ENCODE results near the gene NOXA1. TPM values are rescaled to one million over a fixed set of nuclear protein-coding genes. Genes with fewer than 3 reads are reported as not detected.

The NOXA1 gene
- total and polyA plus RNA-seq, 9 of the 15 experiments (the other 6 are each of a cell fraction or from before 2014, with no cell fraction given): 0.07 to 1.2 (median 0.20) TPM; not detected in 4

DNA sequence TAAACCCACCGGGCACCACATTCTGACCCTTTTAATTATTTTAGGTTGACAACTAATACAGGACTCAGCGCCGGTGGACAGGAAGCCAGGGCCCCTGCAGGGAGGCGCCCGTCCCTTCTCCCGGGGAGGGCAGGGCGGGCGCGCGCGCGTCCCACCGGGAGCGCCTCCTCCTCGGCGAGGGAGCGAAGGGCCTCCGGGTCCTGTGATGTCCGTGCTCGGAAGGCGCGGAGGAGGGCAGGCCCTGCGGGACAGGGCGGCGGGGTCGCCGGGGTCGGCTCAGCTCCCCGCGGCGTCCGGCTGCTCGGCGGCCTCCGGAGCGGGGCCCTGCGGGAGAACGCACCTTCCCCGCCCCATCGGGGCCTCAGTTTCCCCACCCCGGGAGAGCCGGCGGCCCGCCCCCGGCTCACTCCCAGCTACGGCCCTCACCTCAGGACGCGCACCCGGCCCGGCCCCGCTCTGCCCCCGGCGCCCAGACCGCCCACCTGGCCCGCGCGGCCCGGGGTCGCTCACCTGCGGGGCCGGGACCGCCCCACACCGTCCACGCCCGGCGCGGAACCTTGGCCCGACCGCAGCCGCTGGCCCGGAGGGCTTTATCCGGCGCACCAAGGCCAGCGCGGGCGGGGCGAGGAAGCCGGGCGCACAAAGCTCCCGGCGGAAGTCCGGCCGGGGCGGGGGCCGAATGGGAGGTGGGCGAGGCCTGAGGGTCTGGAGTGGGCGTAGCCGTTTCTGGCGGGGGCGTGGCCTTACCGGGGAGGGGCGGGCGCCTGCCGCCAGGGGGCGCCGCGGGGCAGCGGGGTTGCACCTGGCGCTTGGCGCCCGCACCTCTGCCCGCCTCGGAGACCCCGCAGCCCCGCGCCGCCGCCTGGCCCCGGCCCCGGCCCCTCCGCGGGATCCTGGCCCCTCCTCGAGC lies at the start of gene NOXA1, which contains the start of gene EXD3 (continued):
- TF ChIP-seq ETV6 (IDR thresholded peaks at IDR 0.05; ENCODE audit: borderline replicate concordance in 1 of 2, low read depth in 2 of 2, low read length in 1 of 2): no peak; a peak in 1 of 4 replicates
- no peak for TF ChIP-seq ETV6 (CRISPR knock-in tag; IDR thresholded peaks at IDR 0.05; ENCODE audit: borderline replicate concordance)
- peak; percentile 97 for TF ChIP-seq GATAD2B (IDR thresholded peaks at IDR 0.05; ENCODE audit: borderline replicate concordance)
- no peak for TF ChIP-seq PTRF (tag; IDR thresholded peaks at IDR 0.05)
- TF ChIP-seq, protein P1, sequence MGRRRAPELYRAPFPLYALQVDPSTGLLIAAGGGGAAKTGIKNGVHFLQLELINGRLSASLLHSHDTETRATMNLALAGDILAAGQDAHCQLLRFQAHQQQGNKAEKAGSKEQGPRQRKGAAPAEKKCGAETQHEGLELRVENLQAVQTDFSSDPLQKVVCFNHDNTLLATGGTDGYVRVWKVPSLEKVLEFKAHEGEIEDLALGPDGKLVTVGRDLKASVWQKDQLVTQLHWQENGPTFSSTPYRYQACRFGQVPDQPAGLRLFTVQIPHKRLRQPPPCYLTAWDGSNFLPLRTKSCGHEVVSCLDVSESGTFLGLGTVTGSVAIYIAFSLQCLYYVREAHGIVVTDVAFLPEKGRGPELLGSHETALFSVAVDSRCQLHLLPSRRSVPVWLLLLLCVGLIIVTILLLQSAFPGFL (CRISPR knock-in tag; IDR thresholded peaks at IDR 0.05): peak; percentile 60; the same call in 1 of the 2 replicates
- peak; percentile 84; the same call in 1 of the 2 replicates for TF ChIP-seq ESRRA (IDR thresholded peaks at IDR 0.05; ENCODE audit: borderline replicate concordance, low read depth)
- TF ChIP-seq ZBTB17 (CRISPR knock-in tag; IDR thresholded peaks at IDR 0.05): no peak
- TF ChIP-seq MED1 (CRISPR knock-in tag; IDR thresholded peaks at IDR 0.05; ENCODE audit: borderline replicate concordance): no peak
- TF ChIP-seq ZNF3 (CRISPR knock-in tag; IDR thresholded peaks at IDR 0.05): no peak
- TF ChIP-seq, protein P2, sequence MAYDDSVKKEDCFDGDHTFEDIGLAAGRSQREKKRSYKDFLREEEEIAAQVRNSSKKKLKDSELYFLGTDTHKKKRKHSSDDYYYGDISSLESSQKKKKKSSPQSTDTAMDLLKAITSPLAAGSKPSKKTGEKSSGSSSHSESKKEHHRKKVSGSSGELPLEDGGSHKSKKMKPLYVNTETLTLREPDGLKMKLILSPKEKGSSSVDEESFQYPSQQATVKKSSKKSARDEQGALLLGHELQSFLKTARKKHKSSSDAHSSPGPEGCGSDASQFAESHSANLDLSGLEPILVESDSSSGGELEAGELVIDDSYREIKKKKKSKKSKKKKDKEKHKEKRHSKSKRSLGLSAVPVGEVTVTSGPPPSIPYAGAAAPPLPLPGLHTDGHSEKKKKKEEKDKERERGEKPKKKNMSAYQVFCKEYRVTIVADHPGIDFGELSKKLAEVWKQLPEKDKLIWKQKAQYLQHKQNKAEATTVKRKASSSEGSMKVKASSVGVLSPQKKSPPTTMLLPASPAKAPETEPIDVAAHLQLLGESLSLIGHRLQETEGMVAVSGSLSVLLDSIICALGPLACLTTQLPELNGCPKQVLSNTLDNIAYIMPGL (CRISPR knock-in tag; IDR thresholded peaks at IDR 0.05): peak; percentile 92; the same call in 1 of the 2 replicates
- TF ChIP-seq SMC3 (conservative IDR thresholded peaks at IDR 0.05; ENCODE audit: insufficient read depth, low read depth, low read length): 0 out of 2 replicates have a peak, but pooled peaks have one; percentile 22
- peak in 1 of 2 experiments; percentile 64; a peak in 1 of 3 replicates for TF ChIP-seq CBX3 (IDR thresholded peaks at IDR 0.05; ENCODE audit: borderline replicate concordance in 1 of 2, low read length in 2 of 2)
- TF ChIP-seq PYGO2 (tag; IDR thresholded peaks at IDR 0.05): no peak
- no peak for TF ChIP-seq SRSF7 (optimal IDR thresholded peaks at IDR 0.05; ENCODE audit: low read depth, low read length)
- TF ChIP-seq HMGN3 (IDR thresholded peaks at IDR 0.05; ENCODE audit: borderline replicate concordance, extremely low read depth, insufficient read length, low read depth, low read length): no peak
- TF ChIP-seq SUPT5H (IDR thresholded peaks at IDR 0.05): no peak
- peak; percentile 85 for TF ChIP-seq HCFC1 (IDR thresholded peaks at IDR 0.05; ENCODE audit: low read depth, low read length)
- TF ChIP-seq, protein P3, sequence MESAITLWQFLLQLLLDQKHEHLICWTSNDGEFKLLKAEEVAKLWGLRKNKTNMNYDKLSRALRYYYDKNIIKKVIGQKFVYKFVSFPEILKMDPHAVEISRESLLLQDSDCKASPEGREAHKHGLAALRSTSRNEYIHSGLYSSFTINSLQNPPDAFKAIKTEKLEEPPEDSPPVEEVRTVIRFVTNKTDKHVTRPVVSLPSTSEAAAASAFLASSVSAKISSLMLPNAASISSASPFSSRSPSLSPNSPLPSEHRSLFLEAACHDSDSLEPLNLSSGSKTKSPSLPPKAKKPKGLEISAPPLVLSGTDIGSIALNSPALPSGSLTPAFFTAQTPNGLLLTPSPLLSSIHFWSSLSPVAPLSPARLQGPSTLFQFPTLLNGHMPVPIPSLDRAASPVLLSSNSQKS (CRISPR knock-in tag; IDR thresholded peaks at IDR 0.05): no peak
- no peak for TF ChIP-seq FOXM1 (IDR thresholded peaks at IDR 0.05; ENCODE audit: low read depth)
- TF ChIP-seq FOXM1 (CRISPR knock-in tag; IDR thresholded peaks at IDR 0.05; ENCODE audit: low read depth): no peak
- TF ChIP-seq ZNF124 (CRISPR knock-in tag; IDR thresholded peaks at IDR 0.05): no peak
- TF ChIP-seq GTF2F1 (IDR thresholded peaks at IDR 0.05; ENCODE audit: low read depth, low read length): no peak
- TF ChIP-seq ZNF134 (CRISPR knock-in tag; conservative IDR thresholded peaks at IDR 0.05): no peak
- no peak for TF ChIP-seq FOXP1 (CRISPR knock-in tag; IDR thresholded peaks at IDR 0.05)
- TF ChIP-seq ZBED1 (IDR thresholded peaks at IDR 0.05): 0 out of 2 replicates have a peak, but pooled peaks have one; percentile 35
- TF ChIP-seq POLR2AphosphoS2 (IDR thresholded peaks at IDR 0.05; ENCODE audit: low read length): no peak
